Glutamatergic neuron (in vitro differentiated cells): Measurements from ENCODE around the gene HDAC9. TPM values are rescaled to one million over a fixed set of nuclear protein-coding genes. Genes with fewer than 3 reads are reported as not detected.

Experiments used
- DNase-seq: peaks from one replicate; pipeline ENCODE4 v3.0.0; 2022
- H3K27ac Mint-ChIP-seq: one replicate; pipeline ENCODE4 v1.8.0; 2020; ENCODE audit warnings: mild to moderate bottlenecking, mixed read lengths, inconsistent platforms; ENCODE audit not compliant: unreplicated experiment
- H3K27me3 Mint-ChIP-seq: one replicate; pipeline ENCODE4 v1.8.0; 2020; ENCODE audit warnings: mild to moderate bottlenecking, moderate library complexity, mixed read lengths, inconsistent platforms; ENCODE audit not compliant: unreplicated experiment
- H3K36me3 Mint-ChIP-seq: one replicate; pipeline ENCODE4 v1.8.0; 2020; ENCODE audit warnings: mild to moderate bottlenecking, mixed read lengths, inconsistent platforms; ENCODE audit not compliant: unreplicated experiment
- H3K4me1 Mint-ChIP-seq: one replicate; pipeline ENCODE4 v1.8.0; 2020; ENCODE audit warnings: mild to moderate bottlenecking, low read depth, mixed read lengths, inconsistent platforms; ENCODE audit not compliant: unreplicated experiment
- H3K4me3 Mint-ChIP-seq: one replicate; pipeline ENCODE4 v1.8.0; 2020; ENCODE audit warnings: mild to moderate bottlenecking, mixed read lengths, inconsistent platforms; ENCODE audit not compliant: unreplicated experiment
- H3K9me3 Mint-ChIP-seq: one replicate; pipeline ENCODE4 v1.8.0; 2020; ENCODE audit warnings: mild to moderate bottlenecking, moderate library complexity, mixed read lengths, inconsistent platforms; ENCODE audit not compliant: unreplicated experiment
- CTCF ChIP-seq: fragments of 200-600 bp; sonication (generic); IDR thresholded peaks from one replicate; pipeline ENCODE4 v1.5.0; 2021; ENCODE audit not compliant: partially characterized antibody, unreplicated experiment
- total RNA-seq: library from RNA; stranded (reverse); fragmentation: NEBNext Ultra II Directional; extraction: Animal tissue kit (Norgen Biotek cat#: 25700); gene quantifications from one replicate; pipeline ENCODE4 v1.2.1, GENCODE V29; 2021; ENCODE audit not compliant: unreplicated experiment

HDAC9 gene
- total RNA-seq, 1 donor from 2014 or later, result 94.8 TPM

DNA sequence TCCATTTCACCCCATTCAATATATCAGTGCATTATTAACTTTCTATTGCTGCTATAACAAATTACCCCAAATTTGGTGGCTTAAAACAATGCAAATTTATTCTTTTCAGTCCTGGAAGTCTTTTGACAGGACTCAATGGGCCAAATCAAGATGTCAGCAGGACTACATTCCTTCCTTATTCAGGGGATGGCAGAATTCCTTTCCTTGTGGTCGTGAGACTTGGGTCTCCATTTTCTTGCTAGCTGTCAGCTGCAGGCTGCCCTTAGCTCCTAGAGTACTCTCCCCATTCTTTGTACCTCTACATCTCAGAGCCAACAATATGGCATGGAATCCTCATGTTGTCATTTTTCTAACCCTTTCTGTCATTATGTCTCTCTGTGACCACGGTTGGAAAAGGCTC is 310.6 kb downstream of the HDAC9 start:
- no peak overlapping the region for H3K27ac Mint-ChIP-seq
- H3K36me3 Mint-ChIP-seq, result no peaks in the 10 kb centered on the region
- H3K27me3 Mint-ChIP-seq, result no peaks in the 10 kb centered on the region
- no peaks in the 10 kb centered on the region for H3K9me3 Mint-ChIP-seq
- TF ChIP-seq CTCF, result no peak
- DNase-seq, result no peak
- no peak overlapping the region for H3K4me3 Mint-ChIP-seq
- peaks cover 3% of the 10 kb centered on the region for H3K4me1 Mint-ChIP-seq

- no peak for DNase-seq
- H3K27ac Mint-ChIP-seq, result no peak overlapping the region
- H3K27me3 Mint-ChIP-seq, result no peaks in the 10 kb centered on the region
- H3K9me3 Mint-ChIP-seq, result no peaks in the 10 kb centered on the region
- TF ChIP-seq CTCF, result no peak
- peaks cover 3% of the 10 kb centered on the region for H3K4me1 Mint-ChIP-seq
- no peak overlapping the region for H3K4me3 Mint-ChIP-seq
- peaks cover 6% of the 10 kb centered on the region for H3K36me3 Mint-ChIP-seq
Observed at GRCh38 chr7:18808026-18808425, 312.5 kb downstream of the HDAC9 start.

DNA sequence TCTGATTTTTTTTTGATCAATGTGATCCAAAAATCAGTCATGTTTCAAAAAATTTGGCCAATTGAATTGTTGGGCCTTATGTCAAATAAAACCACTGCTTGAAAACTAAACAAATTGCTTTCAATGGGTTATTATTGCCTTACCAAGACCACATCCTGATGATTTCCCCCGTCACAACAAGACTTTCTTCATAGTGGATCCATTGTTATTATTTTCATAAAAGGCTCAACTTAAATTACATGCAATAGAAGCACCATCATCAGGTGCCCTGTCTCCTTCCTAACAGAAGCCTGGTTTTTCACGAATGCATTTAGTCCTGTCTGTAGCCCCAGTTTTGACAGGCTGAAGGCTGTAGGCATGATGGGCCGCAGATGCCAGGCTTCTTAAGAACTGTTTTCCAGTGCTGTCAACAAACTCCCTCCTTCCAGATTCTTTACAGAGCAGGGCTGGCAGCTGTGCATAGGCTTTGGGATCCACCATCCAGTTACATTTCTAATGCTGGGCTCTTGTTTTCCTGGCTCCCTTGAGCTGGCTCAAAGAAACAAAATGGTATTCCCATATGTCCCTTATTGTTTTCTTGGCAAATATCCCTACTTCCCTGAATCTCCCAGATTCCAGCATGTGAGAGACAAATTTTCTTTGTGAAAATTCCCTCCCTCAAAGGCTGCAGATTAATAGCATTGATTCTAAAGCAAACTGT is 319.9 kb downstream of the HDAC9 start:
- TF ChIP-seq CTCF, result no peak
- no peaks in the 10 kb centered on the region for H3K4me1 Mint-ChIP-seq
- no peaks in the 10 kb centered on the region for H3K27me3 Mint-ChIP-seq
- no peak overlapping the region for H3K27ac Mint-ChIP-seq
- no peak overlapping the region for H3K4me3 Mint-ChIP-seq
- H3K9me3 Mint-ChIP-seq, result no peaks in the 10 kb centered on the region
- peaks cover 6% of the 10 kb centered on the region for H3K36me3 Mint-ChIP-seq
- DNase-seq, result no peak

DNA sequence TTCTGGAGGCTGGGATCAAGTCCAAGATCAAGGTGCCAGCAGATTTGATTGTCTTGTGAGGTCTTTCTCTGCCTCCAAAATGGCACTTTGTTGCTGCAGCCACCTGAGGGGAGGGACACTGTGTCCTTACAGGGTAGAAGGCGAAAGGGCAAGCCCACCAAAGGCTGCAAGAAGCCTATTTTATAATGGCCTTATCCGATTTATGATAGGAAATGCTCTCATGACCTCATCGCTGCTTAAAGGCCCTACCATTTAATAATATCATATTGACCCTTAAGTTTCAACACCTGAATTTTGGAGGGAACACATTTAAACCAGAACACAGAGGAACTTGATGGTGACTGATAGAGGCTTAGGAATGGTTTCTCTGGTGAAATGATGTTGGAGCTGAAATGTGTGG is 325.4 kb downstream of the HDAC9 start:
- no peak for DNase-seq
- H3K27me3 Mint-ChIP-seq, result no peaks in the 10 kb centered on the region
- H3K4me3 Mint-ChIP-seq, result no peak overlapping the region
- H3K4me1 Mint-ChIP-seq, result no peaks in the 10 kb centered on the region
- TF ChIP-seq CTCF, result no peak
- no peaks in the 10 kb centered on the region for H3K9me3 Mint-ChIP-seq
- no peak overlapping the region for H3K27ac Mint-ChIP-seq
- H3K36me3 Mint-ChIP-seq, result no peaks in the 10 kb centered on the region

DNA sequence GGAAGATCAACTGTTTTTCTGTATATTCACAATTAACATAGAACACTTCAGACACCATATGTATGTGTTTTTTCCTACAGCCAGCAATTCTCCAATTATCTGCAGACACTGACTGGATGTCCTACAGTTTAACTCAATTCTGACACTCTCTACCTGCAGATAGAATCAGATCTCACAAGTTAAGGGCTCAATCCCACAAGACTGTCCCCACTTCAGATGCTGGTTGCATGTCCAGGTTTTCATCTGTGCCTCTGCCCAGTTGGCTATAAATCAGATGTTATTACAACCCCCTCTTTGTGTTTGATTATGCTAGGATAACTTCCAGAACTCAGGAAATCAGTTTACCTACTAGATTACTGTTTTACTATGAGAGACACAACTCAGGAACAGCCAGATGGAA is 326.0 kb downstream of the HDAC9 start:
- Mint-ChIP-seq H3K27me3 (no peaks in the 10 kb centered on the region), H3K4me1 (no peaks in the 10 kb centered on the region), H3K27ac (no peak overlapping the region), H3K9me3 (no peaks in the 10 kb centered on the region), H3K36me3 (no peaks in the 10 kb centered on the region), H3K4me3 (no peak overlapping the region)
- TF ChIP-seq CTCF, result no peak
- DNase-seq, result no peak
